ENCODE measurements around the gene SH3RF3.
A peak's percentile ranks its signal among the peaks of the same experiment; 100 is the strongest.

Gene SH3RF3

GRCh38 chr2:109344270-109344805, 215.3 kb downstream of the SH3RF3 start:
- no peak for DNase-seq

- DNase-seq = no peak
Measured at GRCh38 chr2:109345091-109345490, 216.1 kb downstream of the SH3RF3 start.

- no peak for DNase-seq
Measured at GRCh38 chr2:109345653-109346480, 216.9 kb downstream of the SH3RF3 start.

GRCh38 chr2:109346601-109347228, 217.7 kb downstream of the SH3RF3 start:
- no peak for DNase-seq

GRCh38 chr2:109347626-109348025, 218.6 kb downstream of the SH3RF3 start:
- DNase-seq = no peak

- no peak for DNase-seq
Measured at GRCh38 chr2:109348190-109348589, 219.2 kb downstream of the SH3RF3 start.

- peak; percentile 63 for DNase-seq
Measured at GRCh38 chr2:109348671-109349502, 219.9 kb downstream of the SH3RF3 start.

GRCh38 chr2:109349503-109350465, 220.8 kb downstream of the SH3RF3 start:
- no peak for DNase-seq

- DNase-seq = no peak
Measured at GRCh38 chr2:109350526-109350925, 221.5 kb downstream of the SH3RF3 start.

- peak; percentile 12 for DNase-seq
Measured at GRCh38 chr2:109351164-109351756, 222.3 kb downstream of the SH3RF3 start.

- no peak for DNase-seq
Measured at GRCh38 chr2:109352056-109352897, 223.3 kb downstream of the SH3RF3 start.

GRCh38 chr2:109352898-109353689, 224.1 kb downstream of the SH3RF3 start:
- no peak for DNase-seq

GRCh38 chr2:109353806-109354745, 225.1 kb downstream of the SH3RF3 start:
- DNase-seq = no peak

- no peak for DNase-seq
Measured at GRCh38 chr2:109355192-109355843, 226.3 kb downstream of the SH3RF3 start.

- DNase-seq = no peak
Measured at GRCh38 chr2:109356324-109357035, 227.5 kb downstream of the SH3RF3 start.

- DNase-seq = no peak
Measured at GRCh38 chr2:109364217-109364616, 235.2 kb downstream of the SH3RF3 start.

- no peak for DNase-seq
Measured at GRCh38 chr2:109365131-109365530, 236.1 kb downstream of the SH3RF3 start.

All from hematopoietic multipotent progenitor cell treated with erythropoietin and hydrocortisone succinate and interleukin-3 and kit ligand, for 4 days (in vitro differentiated cells).